B cell (primary cell): Measurements from ENCODE around the gene RASSF9.

Source experiments
- CTCF ChIP-seq: fragments of 200-600 bp; IDR thresholded peaks from one replicate; pipeline ENCODE4 v1.8.0; 2022; ENCODE audit warnings: antibody characterized with exemption, mild to moderate bottlenecking
- EZH2 ChIP-seq: IDR thresholded peaks from 2 replicates; pipeline ENCODE4 v1.6.1; 2012; ENCODE audit warnings: borderline replicate concordance, low read depth, mild to moderate bottlenecking, moderate library complexity, low read length; ENCODE audit not compliant: insufficient read depth, poor library complexity, severe bottlenecking

- TF ChIP-seq CTCF (no peak), EZH2 (no peak)
Observed at GRCh38 chr12:85814071-85814470, 22.1 kb downstream of the RASSF9 start.
